Measurements from ENCODE around the gene ZNF581.

The ZNF581 gene

DNA sequence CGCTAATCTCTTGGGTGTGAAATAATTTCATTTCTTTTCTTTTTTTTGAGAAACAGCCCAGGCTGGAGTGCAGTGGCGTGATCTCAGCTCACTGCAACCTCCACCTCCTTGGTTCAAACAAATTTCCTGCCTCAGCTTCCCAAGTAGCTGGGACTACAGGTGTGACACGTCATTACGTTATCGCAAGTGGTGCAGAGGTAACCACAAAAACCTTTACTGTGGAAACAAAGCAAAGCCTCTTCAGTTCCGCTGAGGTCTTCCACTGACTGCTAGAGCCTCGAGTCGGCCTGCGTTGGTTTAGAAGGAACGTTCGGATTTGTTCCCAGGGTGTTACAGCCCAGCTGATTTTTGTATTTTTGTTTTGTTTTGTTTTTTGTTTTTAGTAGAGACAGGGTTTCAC lies 17.1 kb upstream of the ZNF581 start:
- no peak for DNase-seq (ENCODE audit: low spot score)

DNA sequence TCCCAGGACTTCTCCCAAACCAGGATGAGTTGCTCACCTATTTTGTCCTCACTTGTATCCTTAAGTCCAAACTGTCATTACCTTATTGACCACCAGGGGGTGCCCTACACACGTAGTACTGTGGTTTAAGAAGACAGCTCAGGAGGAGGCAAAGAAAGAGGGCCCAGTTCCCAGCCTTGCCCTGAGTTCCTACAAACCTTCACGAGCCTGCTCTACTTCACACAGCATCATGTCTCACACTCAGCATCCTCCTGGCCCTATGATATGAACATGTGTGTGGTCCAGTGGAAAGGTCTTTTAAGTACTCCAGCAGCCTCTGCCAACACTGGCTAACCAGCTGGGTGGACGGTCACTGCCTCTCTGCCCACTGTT lies 11.0 kb upstream of the ZNF581 start:
- DNase-seq (ENCODE audit: low spot score): no peak

DNA sequence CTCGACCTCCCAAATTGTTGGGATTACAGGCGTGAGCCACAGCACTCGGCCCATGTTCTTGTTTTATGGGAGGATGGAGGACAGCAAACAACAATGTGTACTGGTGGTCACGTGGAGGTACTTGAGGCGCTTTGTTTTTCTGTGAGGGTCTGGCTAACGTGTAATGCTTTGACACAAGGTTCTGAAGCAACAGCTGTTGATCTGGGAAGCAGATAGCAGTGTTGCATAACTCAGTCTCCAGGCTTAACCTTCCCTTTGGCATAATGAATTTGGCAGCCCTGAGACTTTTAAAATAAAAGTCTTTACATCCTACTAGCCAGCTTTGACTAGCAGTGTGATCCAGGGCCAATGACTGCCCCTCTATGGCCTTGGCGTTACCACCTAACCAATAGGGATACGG lies 9.6 kb upstream of the ZNF581 start:
- DNase-seq (ENCODE audit: low spot score): no peak

DNA sequence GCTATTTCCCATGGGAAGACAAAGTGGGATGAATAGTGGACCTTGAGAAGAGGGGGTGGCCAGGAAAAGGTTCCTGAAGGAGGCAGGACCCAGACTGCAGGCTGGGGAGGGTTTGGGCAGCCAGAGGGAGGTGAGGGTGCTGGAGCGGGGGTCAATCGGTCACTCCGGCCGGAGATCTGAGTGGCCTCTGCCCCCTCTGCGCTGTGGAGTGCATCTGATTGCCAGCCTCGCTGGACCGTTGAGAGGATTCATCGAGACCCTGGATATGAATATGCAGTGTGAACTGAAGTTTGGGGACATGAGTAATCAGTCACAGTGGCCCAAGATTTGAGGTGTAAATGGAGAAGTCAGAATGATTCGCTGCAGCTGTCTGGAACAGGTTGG lies 8.1 kb upstream of the ZNF581 start:
- DNase-seq (ENCODE audit: low spot score): no peak

DNA sequence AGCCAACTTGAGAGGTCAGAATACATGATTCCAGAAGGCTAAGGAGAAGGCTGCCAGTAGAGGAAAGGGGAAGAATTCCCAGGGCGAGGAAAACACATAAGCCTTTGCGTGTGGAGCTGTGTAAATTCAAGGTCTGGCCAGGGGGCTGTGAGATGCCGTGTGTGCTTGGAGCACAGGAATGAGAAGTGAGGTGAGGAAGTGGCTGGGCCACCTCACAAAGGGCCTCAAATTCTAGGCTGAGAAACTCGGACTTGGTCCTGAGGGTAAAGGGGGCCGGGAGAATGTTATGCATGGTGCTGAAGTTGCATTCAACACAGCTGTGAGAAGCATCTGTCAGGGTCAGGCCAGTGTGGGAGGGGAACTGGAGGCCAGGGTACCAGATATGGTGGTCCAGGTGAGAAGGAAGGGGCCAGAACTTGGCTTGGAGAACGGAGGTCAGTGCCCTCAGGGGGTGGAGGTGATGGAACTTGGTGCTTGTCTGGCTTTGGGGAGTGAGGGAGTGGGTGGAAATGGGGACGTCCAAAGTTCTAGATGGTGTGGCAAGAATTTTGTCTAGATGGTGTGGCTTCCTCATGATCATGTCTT lies 7.5 kb upstream of the ZNF581 start:
- DNase-seq (ENCODE audit: low spot score): no peak

DNA sequence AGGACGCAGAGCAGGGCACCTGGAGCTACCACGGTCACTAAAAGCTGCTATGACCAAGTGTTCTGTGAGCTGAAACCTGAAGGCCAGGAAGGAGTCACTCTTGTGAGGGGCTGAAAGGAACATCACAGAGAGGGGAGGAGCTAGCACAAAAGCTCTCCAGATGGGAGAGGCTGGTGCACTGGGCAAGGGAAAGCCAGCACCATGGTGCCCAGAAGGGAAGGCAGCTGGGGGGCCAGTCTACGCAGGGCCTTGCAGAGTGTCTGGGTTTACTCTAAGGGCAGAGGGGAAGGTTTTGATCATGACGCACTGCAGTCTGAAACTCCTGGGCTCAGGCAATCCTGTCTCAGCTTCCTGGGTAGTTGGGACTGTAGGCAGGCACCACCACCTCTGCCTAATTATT lies 6.7 kb upstream of the ZNF581 start:
- no peak for DNase-seq (ENCODE audit: low spot score)

DNA sequence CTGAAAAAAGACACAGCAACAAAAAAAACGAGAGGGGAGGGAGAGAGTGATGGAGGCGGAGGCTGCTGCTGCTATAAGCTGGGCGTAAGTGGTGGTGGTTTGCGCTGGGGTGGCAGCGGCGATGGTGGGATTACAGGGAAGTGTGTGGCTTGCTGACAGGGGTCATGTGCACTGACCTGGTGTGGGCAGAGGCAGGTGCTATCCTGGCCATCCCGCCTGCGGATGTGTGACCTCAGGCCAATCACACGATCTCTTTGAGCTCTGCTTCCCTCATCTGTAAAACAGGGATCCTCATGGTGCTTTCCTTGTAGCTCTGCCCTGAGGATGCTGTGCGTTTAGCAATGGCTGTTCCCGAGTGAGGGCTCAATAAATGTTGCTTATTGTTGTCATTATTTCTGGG lies 5.9 kb upstream of the ZNF581 start:
- no peak for DNase-seq (ENCODE audit: low spot score)

DNA sequence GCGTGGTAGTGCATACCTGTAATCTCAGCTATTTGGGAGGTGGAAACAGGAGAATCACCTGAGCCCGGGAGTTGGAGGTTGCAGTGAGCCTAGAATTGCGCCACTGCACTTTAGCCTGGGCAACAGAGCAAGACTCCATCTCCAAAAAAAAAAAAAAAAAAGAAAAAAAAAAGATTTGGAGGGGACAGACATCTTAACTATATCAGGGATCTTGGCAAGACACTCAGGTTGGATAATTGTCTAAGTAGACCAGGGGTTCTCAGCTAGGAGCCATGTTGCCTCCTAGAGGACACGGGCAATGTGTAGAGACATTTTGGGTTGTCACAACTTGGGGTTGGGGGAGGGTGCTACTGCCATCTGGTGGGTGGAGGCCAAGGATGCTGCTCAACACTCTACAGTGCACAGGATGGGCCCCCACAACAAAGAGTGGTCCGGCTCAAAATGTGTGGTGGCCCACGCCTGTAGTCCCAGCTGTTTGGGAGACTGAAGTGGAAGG lies 4.5 kb upstream of the ZNF581 start:
- no peak for DNase-seq (ENCODE audit: low spot score)

DNA sequence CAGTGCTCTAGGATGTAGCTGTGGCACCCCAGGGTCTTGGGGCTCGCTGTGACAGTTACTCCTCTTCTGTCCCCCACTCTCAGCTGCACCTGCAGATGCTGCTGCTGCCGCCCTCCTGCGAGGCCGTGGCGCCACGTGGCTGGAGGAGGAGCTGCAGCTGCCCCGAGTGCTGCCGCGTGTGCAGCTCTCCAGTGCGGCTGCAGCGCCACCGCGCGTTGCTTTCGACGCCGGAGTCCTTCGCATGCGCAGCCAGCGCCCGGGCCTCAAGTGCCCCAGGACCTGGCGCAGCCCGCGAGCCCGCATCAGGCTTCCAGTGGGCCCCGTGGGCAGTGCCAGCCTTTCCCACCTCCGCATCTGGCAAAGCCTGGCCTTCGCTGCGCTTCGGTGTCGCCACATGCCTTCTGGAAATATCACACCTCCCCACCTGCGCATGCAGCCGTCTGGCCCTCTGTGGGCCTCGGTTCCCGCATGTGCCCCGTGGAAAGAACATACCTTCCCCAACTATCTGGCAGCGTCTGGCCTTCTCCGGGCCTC lies 3.3 kb upstream of the ZNF581 start:
- DNase-seq (ENCODE audit: low spot score): no peak

DNA sequence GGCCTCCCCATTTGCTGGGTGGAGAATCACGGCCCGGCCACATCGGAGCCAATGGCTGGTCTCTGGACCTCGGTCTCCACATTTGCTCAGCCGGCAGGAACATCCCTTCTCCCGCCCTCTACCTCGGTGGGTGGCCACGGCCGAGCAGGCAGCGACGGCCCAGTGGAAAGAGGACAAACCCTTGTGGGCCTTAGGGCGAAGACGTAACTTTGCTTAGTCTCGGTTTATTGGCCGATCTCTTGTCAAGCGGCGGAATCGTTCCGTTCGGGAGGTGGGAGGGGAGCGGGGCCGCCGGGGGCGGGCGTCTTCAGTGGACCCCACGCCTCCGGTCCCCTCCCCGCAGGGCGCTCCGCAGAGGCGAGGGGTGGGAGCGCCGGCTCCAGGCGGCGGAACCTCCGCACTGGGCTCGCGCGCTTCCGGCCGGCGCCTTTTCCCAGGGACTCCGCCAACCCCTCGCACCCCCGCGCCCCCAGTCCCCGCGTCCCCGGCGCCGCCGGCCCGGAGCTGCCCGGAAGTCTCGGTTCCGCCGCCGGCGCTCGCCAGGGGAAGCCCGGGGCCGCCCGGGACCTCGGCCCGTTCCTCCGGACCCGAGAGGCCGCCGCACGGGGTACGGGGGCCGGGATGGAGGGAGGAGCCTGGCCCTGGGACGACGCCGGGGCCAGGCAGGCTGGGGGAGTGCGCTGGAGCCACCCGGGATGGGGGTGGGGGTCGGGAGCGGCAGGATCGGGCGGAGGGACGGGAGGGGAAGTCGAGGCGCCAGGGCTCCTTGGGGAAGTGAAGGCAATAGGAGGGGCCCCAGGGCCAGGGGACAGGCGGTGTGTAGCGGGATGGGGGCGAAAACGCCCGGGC lies 2.6 kb upstream of the ZNF581 start, which contains the start of gene ZNF580:
Gene ZNF580, plus strand, starts transcription at position 426 of the 849 bp plus-strand sequence. CDS start 1,507 bp downstream, outside the sequence.
- peak; percentile 77 for DNase-seq (ENCODE audit: low spot score)

DNA sequence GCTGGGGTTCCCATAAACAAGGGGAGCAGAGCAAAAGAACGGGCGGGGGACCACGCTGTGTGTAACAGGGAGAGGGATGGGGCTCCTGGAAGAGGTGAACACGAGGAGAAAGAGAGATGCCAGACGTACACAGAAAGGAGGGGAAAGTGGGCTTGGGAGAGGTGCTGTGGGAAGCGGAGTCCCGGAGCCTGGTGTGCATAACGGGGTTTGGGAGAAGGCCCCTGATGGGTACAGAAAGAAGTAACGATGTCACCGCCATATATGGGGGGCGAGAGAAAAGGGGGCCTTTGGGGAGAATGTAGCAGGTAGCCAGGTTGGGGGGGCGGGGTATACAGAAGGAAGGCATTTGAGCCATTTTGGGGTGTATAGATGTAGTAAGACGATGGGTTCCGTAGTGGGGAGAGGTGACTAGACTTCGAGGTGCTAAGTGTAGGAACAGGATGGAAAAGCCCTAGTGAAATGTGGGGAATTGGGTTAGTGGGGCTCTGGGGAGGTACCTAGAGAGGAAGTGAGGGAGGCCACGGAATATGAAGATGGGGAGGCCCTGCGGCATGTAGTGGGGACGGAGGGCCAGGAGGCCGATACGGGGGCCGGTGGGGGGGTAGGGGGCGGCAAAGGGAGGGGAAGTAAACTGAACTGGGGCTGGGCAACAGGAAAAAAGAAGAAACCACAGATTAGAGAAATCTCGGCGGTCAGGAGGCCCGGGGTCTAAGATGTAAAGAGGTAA lies 1.9 kb upstream of the ZNF581 start:
- no peak for DNase-seq (ENCODE audit: low spot score)

DNA sequence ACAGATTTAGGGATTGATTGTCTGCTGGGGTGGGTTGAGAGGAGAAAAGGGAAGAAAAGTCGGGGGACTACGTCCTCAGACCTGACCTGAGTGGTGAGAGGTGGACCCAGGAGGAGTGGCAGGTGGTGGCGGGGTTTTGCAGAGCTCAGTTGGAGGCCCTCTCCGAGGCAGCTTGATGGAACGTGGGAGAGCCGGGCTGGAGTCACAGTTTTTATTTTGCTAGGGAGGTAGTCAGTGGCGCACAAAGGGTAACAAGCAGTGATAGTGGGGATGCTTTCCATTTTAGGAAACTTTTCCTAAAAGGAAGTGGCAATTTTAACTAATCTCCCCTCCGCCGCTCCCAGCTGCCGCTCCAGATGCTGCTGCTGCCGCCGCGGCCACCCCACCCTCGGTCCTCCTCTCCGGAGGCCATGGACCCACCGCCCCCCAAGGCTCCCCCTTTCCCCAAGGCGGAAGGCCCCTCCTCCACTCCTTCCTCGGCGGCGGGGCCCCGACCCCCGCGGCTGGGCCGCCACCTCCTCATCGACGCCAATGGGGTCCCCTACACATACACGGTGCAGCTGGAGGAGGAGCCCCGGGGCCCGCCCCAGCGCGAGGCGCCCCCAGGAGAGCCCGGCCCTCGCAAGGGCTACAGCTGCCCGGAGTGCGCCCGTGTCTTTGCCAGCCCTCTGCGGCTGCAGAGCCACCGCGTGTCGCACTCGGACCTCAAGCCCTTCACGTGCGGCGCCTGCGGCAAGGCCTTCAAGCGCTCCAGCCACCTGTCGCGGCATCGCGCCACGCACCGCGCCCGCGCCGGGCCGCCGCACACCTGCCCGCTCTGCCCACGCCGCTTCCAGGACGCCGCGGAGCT lies 1.1 kb upstream of the ZNF581 start:
- DNase-seq (ENCODE audit: low spot score): no peak

DNA sequence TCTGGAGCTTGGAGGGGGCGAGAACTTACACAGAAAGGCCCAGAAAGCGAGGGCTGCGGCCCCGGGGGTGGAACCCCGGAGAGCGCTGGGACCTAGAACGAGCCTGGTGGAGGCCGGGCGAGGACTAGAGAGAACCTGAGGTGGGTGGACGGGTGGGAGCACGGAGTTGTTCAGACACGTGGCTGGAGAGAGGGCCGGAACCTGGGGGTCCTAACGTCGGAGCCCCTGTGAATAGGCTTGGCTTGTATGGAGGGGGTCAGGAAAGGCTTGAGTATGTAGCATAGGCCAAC lies 383 bp downstream of the ZNF581 start:
- no peak for DNase-seq (ENCODE audit: low spot score)

DNA sequence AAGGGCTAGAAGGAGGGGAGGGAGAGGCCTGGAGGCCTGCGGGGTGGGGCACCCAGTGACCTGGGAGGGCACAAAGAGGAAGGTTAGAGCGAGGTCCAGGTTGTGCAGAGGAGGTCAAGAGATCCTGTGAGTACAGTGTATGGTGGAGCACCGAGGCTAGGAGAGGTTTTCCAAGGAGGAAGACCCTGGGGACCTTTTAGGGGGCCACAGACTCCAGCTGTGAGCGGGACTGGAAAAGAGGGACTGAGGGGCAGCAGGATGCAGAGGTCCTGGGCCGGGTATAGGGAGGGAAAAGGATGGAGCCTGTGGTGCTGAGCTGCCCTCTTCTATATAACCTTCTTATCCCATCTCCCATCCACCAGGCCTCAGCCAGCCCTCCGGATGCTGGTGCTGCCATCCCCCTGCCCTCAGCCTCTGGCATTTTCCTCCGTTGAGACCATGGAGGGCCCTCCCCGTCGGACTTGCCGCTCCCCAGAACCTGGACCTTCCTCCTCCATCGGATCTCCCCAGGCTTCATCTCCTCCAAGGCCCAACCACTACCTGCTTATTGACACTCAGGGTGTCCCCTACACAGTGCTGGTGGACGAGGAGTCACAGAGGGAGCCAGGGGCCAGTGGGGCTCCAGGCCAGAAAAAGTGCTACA lies 863 bp downstream of the ZNF581 start:
- DNase-seq (ENCODE audit: low spot score): no peak

DNA sequence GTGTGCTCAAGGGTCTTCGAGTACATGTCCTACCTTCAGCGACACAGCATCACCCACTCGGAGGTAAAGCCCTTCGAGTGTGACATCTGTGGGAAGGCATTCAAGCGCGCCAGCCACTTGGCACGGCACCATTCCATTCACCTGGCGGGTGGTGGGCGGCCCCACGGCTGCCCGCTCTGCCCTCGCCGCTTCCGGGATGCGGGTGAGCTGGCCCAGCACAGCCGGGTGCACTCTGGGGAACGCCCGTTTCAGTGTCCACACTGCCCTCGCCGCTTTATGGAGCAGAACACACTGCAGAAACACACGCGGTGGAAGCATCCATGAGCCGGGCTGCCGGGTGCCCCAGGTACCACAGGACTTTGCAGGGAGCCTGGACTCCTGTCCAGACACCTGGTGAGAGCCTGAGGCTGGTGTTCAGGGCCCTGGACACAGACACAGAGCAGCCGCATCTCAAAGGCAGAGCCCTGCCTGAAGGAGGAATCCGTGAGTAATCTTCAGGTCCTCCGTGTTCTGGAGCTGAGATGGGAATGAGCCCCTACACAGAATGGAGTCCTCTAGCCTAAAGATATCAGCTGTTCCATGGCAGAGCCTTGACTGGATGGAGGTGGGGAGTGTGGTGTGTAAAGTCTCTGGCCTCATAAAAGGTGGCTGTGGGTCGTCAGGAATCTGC lies 1.5 kb downstream of the ZNF581 start:
- no peak for DNase-seq (ENCODE audit: low spot score)

DNA sequence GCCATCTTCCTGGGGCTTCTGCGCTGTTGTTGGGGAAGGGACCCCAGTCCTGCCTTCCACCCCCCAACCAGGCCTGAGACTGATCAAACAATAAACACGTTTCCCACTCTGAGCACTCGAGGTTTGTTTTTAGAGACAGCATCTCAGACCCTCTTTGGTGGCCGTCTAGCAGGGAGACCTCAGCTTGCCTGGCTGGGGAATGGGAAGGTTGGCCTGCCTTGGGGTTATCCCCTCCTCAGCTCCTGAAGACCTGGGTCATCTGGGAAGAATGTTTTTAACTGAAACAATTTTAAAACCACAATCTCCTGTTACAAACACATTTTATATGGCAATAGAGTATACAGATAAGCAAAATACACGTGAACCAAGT lies 2.0 kb downstream of the ZNF581 start:
- DNase-seq (ENCODE audit: low spot score): no peak

DNA sequence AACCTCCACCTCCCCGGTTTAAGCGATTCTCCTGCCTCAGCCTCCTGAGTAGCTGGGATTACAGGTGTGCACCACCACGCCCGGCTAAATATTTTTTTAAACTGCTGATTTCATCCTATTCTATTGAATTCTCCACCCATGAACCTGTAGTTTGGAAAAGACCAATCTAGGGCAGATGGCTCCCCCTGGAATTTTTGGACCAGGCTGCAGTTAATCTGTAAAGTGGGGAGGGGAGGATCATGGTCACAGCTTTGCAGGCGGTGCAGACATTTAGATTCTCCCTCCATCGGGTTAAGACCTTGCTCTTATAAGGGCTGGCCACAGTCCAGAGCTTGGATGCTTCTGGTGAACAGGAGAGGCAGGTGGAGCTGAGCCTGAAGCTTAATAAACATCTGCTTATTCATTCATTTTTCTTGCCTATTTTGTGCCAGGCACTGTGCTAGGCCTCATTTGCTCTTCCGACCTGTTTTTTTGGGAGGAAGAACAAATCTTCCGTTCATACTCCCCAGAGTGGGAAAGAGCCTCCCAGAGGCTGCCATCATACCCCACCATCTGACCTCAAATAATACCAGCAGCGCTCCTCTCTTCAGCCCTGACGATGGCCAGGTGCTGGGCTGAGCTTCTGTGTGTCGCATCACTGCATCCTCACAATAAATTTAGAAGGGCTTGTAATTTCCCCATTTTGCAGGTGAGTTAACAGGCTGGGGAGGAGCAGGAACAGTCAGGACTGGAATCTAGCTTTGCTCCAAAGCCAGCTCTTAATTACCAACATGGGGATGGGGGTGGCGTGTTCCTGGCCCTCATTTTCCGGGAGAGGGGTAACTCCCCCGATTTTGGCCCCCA lies 3.7 kb downstream of the ZNF581 start:
- DNase-seq (ENCODE audit: low spot score): no peak

DNA sequence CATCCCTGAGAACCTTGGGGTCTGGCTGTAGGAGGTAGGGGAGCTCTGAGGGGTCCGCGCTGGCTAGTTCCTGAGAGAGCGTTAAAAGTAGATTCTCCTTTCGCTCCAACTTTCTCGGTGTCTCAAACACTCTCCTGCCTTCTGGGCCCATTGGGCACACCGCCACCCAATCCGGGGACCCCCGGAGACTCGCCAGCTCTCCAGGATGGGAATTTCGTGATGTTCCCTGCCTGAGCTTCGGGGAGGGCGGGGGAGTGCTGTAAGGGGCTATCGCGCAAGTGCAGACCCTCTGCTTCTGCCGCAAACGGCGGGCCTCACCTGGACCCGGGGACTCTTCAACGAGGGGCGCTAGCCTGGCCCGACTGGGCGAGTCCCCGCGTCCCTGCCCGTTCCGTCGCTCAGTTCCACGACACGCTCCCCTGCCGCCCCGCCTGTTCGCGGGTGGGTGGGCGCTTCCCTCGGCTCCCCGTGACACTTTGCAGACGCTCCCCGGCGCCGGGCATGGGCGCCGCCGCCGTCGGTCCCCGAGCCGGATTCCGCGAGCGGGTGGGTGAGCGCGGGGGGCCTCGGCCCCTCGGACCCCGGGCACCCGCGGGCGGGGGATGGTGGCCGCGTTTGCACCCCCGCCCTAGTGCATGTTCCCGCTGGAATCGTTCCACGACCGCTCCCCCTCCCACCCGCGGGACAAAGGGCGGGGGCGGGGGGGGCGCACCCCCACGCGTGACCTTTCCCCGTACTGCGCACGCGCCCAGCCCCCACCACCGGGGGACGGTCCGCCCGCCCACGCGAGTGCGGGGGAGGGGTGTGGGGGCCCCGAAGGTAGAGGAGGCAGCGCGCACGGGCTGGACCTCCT lies 4.5 kb downstream of the ZNF581 start, which contains the start of gene CCDC106:
Gene CCDC106, plus strand, starts transcription at position 481 of the 853 bp plus-strand sequence. CDS start 835 bp downstream, outside the sequence.
- peak; percentile 92 for DNase-seq (ENCODE audit: low spot score)
